Left cardiac atrium (tissue), 4 donors: ENCODE measurements around the gene FRS2. TPM values are rescaled to one million over a fixed set of nuclear protein-coding genes. Genes with fewer than 3 reads are reported as not detected.
"Not testable (repeated sequence)": the region's sequence is repeated elsewhere in the genome, so short reads cannot be mapped to it uniquely, and the experiment has no call there.

Experiments used
- ATAC-seq, 2 donors: fragments of 200-7000 bp; cut with Tn5 transposase; one replicate each; pipeline ENCODE4 v1.9.1; 2020; ENCODE audit warnings: mild to moderate bottlenecking in 2 of 2, moderate library complexity in 2 of 2
- DNase-seq: peaks from one replicate; pipeline ENCODE4 v3.0.0-alpha.2; 2020
- intact Hi-C, 2 donors: fragments of 100-400 bp; cut with DNase I; formaldehyde crosslinking; loops; one replicate each; pipeline versions ENCODE4 v1.14.1 to v1.15.1; 2022 to 2023
- microRNA-seq, 2 donors: library from miRNA; unstranded; fragments of <30 nt; microRNA quantifications; one replicate each; pipeline ENCODE4 v1.2.0, GENCODE V29; 2020
- total RNA-seq, 2 donors: library from RNA; stranded (reverse); fragmentation: NEBNext Ultra II Directional; extraction: Animal tissue kit (Norgen Biotek cat#: 25700); gene quantifications; one replicate each; pipeline ENCODE4 v1.2.1, GENCODE V29; 2021
- donor health status: DM: no; HTN: yes; CAD: no.
- donor health status: DM: no; HTN: yes; CAD: no; lungs with severe emphysema.
- donor health status: DM: yes; HTN: yes; CAD: no.
- donor health status: Dilated cardiomyopathy.

FRS2 gene
- total RNA-seq, 2 donors from 2014 or later: 21.3 to 30.7 TPM

GRCh38 chr12:69603556-69603955, 133.4 kb downstream of the FRS2 start:
- intact Hi-C loops, DNase-seq, ATAC-seq: not testable (repeated sequence)

- ATAC-seq, DNase-seq, intact Hi-C loops: not testable (repeated sequence)
Measured at GRCh38 chr12:69604275-69604674, 134.1 kb downstream of the FRS2 start.

GRCh38 chr12:69608114-69608513, 137.9 kb downstream of the FRS2 start:
- no peak for DNase-seq
- intact Hi-C loops: no loop called here
- no peak for ATAC-seq

DNA sequence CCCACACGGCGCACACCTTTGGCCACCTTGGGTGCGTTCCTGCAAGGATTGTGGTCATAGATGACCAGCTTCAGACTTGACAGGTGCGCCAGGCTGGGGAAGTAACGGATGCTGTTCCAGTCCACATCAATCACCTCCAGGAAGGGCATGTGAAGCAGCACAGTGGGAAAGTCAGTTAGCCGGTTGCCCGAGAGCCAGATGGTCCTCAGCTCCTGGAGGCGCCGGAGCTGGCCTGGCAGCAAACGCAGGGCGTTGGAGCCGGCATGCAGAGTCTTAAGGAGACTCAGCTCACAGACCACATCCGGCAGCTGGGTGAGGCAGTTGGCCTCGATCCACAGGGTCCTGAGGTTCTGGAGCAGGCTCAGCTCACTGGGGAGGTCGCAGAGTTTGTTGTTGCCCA, 139.9 kb downstream of the FRS2 start:
- intact Hi-C loops: no loop called here
- ATAC-seq: peak; percentile 13 to 20

DNA sequence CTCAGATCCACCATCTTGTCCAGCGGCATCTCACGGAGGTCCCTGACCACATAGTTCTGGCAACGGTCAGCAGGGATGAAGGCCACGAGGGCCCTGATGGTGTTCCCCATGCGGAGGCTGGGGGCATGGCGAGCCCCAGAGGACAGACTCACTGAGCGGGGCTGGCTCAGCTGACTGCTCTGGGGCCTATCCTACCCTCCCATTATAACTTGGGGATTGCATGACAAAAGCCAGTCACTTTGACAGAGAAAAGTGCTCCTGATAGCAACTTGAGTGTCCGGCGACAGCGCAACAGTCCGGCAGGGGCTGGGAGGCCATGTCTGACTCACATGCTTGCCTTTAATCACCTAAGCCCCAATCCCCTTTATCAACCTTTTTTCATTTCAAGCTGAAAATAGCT, 140.5 kb downstream of the FRS2 start, which contains the start of gene LRRC10:
Gene LRRC10 (minus strand): TSS at position 179 of the 400 bp plus-strand sequence. CDS start 69 bp downstream, at position 110.
- ATAC-seq (peak; percentile 81 to 87), DNase-seq (peak; percentile 47)
- intact Hi-C loops: no loop called here

More for the DNA sequence above, 139.9 kb downstream of the FRS2 start:
- no peak for DNase-seq

DNA sequence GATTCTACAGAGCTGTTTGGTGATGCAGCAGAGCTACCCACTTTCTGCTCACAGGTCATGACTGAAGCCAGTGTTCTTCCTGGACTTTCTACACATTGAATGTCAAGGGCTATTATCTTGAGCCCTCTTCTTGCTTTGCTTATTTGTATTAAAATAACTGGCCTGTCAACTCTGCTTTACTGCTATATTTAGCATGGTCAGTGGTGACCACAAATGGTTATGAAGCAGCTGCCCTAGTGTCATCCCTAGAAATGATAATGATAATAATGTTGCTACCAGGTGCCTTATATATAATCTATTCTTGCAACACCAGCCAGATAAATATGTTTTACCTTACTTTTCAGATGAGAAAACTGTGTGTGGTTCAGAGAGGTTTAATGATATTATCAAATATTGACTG, 143.2 kb downstream of the FRS2 start:
- DNase-seq (no peak), ATAC-seq (peak; percentile 31 to 39)
- intact Hi-C loops: no loop called here

GRCh38 chr12:69616025-69616424, 145.8 kb downstream of the FRS2 start:
- DNase-seq (no peak), ATAC-seq (no peak)
- intact Hi-C loops: no loop called here

GRCh38 chr12:69619050-69619449, 148.9 kb downstream of the FRS2 start:
- DNase-seq (no peak), ATAC-seq (no peak)
- intact Hi-C loops: no loop called here

- ATAC-seq: peak in 1 of 2 donors; percentile 26
- intact Hi-C loops: no loop called here
Measured at GRCh38 chr12:69620077-69620476, 149.9 kb downstream of the FRS2 start.

DNA sequence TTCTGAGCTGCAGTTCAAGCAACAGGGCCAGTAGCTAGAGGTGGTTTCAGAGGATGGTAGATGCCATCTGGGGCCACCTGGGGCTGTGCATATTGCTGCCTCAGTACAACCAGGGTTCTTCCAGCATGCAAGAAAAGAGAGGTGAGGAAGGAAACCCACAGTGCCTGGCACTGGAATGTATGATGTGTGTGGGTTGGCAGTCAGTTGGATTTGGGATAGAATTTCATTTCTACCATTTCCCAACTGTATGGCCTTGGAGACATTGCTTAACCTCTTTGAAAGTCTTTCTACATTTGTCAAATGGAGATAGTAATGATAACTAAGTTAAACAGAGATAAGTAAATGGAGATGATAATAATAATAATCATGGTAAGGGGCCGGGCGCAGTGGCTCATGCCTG, 150.7 kb downstream of the FRS2 start:
- intact Hi-C loops: no loop called here
- no peak for ATAC-seq

More at GRCh38 chr12:69620077-69620476, 149.9 kb downstream of the FRS2 start:
- DNase-seq: no peak

GRCh38 chr12:69621551-69621950, 151.4 kb downstream of the FRS2 start:
- DNase-seq (no peak), ATAC-seq (no peak)
- intact Hi-C loops: no loop called here

More for the DNA sequence above, 150.7 kb downstream of the FRS2 start:
- DNase-seq: no peak

- intact Hi-C loops: no loop called here
- ATAC-seq (peak; percentile 70 to 87), DNase-seq (peak; percentile 79)
Measured at GRCh38 chr12:69623970-69624369, 153.8 kb downstream of the FRS2 start.

DNA sequence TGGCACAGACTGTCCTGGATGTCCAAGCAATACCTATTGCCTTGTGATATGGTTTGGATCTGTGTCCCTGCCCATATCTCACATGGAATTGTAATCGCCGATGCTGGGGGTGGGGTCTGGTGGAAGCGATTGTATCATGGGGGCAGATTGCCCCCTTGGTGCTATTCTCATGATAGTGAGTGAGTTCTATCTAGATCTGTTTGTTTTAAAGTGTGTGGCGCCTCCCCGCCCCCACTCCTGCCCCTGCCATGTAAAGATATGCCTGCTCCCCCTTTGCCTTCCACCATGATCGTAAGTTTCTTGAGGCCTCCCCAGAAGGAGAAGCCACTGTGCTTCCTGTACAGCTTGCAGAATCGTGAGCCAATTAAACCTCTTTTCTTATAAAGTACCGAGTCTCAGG, 157.3 kb downstream of the FRS2 start:
- intact Hi-C loops: no loop called here
- ATAC-seq (no peak), DNase-seq (no peak)

Small RNAs within 50 kb of the gene (microRNA-seq; reads per million reads assigned to microRNA genes)
- 0 reads per million in 2 donors for gene MIR3913-1
- gene MIR3913-2: 0 reads per million in 2 donors

Other genes starting within 250 kb of the FRS2 start
- 10 to 100 TPM; 34.5 to 42.4 TPM for gene CPSF6, start 230.8 kb upstream of the FRS2 start, total RNA-seq
- 10 to 100 TPM; 23.1 to 80.0 TPM for gene LYZ, start 122.0 kb upstream of the FRS2 start, total RNA-seq
- gene YEATS4, start 110.6 kb upstream of the FRS2 start, total RNA-seq: 1 to 10 TPM; 7.2 to 9.8 TPM
- gene CCT2, start 115.1 kb downstream of the FRS2 start, total RNA-seq: 100 to 1,000 TPM in 1 of 2 donors, 10 to 100 TPM in 1; 96.8 to 115 TPM
- 10 to 100 TPM; 12.0 to 19.6 TPM for gene LRRC10, start 140.5 kb downstream of the FRS2 start, total RNA-seq
- gene BEST3, start 228.9 kb downstream of the FRS2 start, total RNA-seq: under 1 TPM in 1 of 2 donors, not detected in 1; 0.29 TPM